ENCODE data around the gene PERCC1. TPM values are rescaled to one million over a fixed set of nuclear protein-coding genes. Genes with fewer than 3 reads are reported as not detected.

The PERCC1 gene
- total RNA-seq, 4 donors from 2014 or later, result 0.67 to 1.7 (median 1.6) TPM; not detected in 1

DNA sequence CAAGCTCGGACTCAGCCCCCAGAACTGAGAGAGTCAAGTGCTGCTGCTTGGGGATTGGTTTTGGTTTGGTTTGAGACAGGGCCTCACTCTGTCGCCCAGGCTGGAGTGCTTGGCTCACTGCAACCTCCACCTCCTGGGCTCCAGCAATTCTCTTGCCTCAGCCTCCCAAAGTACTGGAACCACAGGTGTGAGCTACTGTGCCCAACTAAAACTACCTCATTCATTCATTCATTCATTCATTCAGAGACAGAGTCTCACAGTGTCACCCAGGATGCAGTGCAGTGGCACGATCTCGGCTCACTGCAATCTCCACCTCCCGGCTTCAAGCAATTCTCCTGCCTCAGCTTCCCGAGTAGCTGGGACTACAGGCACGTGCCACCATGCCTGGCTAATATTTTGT lies 41.1 kb upstream of the PERCC1 start:
- Histone ChIP-seq H3K4me1 (no peaks in the 10 kb centered on the region), H3K9me3 (no peaks in the 10 kb centered on the region), H3K36me3 (peaks cover 41 to 46% of the 10 kb centered on the region in 2 donors), H3K4me3 (replicated peaks in 1 of 3) (no peak overlapping the region), H3K27ac (no peak overlapping the region), H3K27me3 (no peaks in the 10 kb centered on the region)
- 94 to 96% methylated on average over 5 to 7 of the region's 7 CpGs for WGBS, 2 donors
- DNase-seq, result no peak
- intact Hi-C loops (cut with DNase I), result no loop called here
- no peak for TF ChIP-seq POLR2A (IDR thresholded peaks at IDR 0.05)
- TF ChIP-seq, protein P1, sequence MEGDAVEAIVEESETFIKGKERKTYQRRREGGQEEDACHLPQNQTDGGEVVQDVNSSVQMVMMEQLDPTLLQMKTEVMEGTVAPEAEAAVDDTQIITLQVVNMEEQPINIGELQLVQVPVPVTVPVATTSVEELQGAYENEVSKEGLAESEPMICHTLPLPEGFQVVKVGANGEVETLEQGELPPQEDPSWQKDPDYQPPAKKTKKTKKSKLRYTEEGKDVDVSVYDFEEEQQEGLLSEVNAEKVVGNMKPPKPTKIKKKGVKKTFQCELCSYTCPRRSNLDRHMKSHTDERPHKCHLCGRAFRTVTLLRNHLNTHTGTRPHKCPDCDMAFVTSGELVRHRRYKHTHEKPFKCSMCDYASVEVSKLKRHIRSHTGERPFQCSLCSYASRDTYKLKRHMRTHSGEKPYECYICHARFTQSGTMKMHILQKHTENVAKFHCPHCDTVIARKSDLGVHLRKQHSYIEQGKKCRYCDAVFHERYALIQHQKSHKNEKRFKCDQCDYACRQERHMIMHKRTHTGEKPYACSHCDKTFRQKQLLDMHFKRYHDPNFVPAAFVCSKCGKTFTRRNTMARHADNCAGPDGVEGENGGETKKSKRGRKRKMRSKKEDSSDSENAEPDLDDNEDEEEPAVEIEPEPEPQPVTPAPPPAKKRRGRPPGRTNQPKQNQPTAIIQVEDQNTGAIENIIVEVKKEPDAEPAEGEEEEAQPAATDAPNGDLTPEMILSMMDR (IDR thresholded peaks at IDR 0.05), result no peak

DNA sequence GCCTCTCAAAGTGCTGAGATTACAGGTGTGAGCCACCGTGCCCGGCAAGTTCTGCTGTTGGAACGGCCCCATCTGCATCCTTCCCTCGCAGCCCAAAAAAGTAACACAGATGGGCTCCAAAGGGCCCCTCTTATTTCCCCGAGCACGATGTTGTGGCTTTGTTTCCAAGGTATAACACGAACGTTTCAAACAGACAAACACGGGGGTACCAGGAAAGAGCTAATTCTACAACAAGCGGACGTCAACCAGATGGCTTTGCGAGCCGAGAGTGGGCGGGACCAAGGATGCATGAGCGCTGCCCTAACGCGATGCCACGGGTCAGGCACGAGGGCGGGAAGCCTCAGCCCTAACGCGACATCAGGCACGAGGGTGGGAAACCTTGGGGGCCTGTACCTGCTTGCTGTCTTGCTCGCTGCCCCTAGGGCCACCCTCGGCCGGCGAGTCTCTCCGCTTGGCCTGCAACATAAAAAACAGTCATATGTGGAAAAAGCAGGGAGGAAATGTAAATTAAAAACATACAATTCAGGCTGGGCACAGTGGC lies 40.6 kb upstream of the PERCC1 start:
- WGBS, 2 donors, result 89% methylated on average over 28 of the region's 28 CpGs
- no peak for TF ChIP-seq POLR2A (IDR thresholded peaks at IDR 0.05)
- TF ChIP-seq, protein P1 (IDR thresholded peaks at IDR 0.05), result no peak
- Histone ChIP-seq H3K4me1 (no peaks in the 10 kb centered on the region), H3K27ac (no peak overlapping the region), H3K36me3 (peaks cover 40 to 42% of the 10 kb centered on the region in 2 donors), H3K9me3 (no peaks in the 10 kb centered on the region), H3K27me3 (no peaks in the 10 kb centered on the region), H3K4me3 (replicated peaks in 1 of 3) (no peak overlapping the region)
- intact Hi-C loops (cut with DNase I), result no loop called here
- no peak for DNase-seq

DNA sequence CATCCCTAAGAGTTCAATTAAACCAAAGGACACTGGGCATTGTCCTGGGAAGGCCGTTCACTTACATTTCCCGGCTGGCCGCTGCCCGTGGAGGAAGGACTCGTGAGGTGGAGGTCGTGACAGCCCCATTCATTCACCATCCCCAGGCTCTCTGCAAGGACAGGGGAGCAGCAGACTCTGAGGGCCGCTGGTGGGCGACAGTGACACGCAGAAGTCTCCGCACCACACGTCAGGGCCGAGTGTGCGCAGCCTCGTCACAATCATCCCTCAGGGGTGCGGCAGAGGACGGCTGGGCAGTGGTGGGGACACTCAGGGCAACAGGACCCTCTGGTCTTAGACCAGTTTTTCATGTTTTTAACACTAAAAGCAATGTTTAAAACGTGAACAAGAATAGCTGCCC lies 38.1 kb upstream of the PERCC1 start:
- peaks cover 40 to 42% of the 10 kb centered on the region in 2 donors for H3K36me3 ChIP-seq
- DNase-seq, result no peak
- no peak overlapping the region for H3K4me3 ChIP-seq (replicated peaks in 1 of 3)
- 93% methylated on average over 17 of the region's 17 CpGs for WGBS, 2 donors
- intact Hi-C loops (cut with DNase I), result no loop called here
- no peaks in the 10 kb centered on the region for H3K9me3 ChIP-seq
- H3K4me1 ChIP-seq, result no peaks in the 10 kb centered on the region
- H3K27me3 ChIP-seq, result no peaks in the 10 kb centered on the region
- TF ChIP-seq, protein P1 (IDR thresholded peaks at IDR 0.05), result no peak
- TF ChIP-seq POLR2A (IDR thresholded peaks at IDR 0.05), result no peak
- no peak overlapping the region for H3K27ac ChIP-seq

DNA sequence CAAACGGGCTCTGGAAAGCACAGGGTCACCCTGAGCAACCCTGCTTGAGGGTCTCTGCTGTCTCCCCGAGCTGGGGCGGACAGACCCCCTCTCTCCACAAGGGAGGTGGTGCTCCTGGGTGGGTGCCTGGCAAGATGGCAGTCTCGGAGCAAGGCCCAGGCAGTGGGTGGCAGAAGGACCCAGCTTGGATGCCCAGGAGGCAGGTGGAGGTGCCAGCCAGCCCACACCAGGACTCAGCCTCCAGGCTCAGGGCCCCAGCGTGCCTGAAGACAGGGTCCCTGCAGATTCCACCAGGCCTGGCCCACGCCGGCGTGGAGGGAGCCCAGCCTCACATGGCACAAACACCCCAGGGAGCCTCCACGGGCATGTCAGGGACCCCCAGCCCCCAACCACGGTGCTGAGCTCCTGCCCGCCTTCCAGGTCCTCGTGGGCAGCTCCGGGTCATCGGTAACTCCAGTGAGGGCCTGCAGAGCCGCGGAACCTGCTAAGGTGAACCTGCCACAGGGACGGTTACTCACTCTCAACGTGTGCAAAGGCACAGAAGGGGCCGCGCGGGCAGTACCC lies 37.2 kb upstream of the PERCC1 start:
- Histone ChIP-seq H3K9me3 (no peaks in the 10 kb centered on the region), H3K36me3 (peaks cover 38 to 42% of the 10 kb centered on the region in 2 donors), H3K4me1 (no peaks in the 10 kb centered on the region), H3K27me3 (no peaks in the 10 kb centered on the region), H3K4me3 (replicated peaks in 1 of 3) (no peak overlapping the region), H3K27ac (no peak overlapping the region)
- no peak for DNase-seq
- intact Hi-C loops (cut with DNase I), result no loop called here
- TF ChIP-seq POLR2A (IDR thresholded peaks at IDR 0.05), result no peak
- TF ChIP-seq, protein P1 (IDR thresholded peaks at IDR 0.05), result no peak
- 97 to 99% methylated on average over 13 to 17 of the region's 21 CpGs for WGBS, 2 donors

DNA sequence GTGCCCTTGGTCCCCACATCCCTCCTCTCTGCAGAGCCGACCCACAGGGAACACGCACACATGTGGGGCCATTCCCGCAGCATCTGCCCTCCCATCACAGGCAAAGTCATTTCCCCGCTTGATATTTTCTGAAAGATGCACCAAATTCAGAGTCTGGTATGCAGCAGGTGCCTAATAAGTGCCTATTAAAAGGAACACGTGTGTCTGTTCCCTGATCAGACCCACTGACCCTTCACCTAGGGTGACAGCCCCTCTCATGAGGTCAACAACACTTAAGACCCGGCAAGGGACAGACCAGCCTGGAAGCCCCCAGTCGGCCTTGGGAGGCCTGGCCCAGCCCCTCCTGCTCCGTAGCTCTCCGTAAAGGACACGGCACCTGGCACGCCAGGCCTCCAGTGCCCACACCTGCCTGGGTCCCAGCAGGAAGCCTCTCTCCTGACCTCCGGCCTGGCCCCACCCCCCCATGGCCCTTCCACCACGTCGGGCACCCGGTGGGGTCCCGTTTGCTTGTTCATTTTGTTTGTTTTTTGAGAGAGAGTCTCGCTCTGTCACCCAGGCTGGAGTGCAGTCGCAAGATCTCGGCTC lies 36.4 kb upstream of the PERCC1 start:
- Histone ChIP-seq H3K4me3 (replicated peaks in 1 of 3) (no peak overlapping the region), H3K36me3 (peaks cover 38 to 44% of the 10 kb centered on the region in 2 donors), H3K27ac (no peak overlapping the region), H3K27me3 (no peaks in the 10 kb centered on the region), H3K9me3 (no peaks in the 10 kb centered on the region), H3K4me1 (no peaks in the 10 kb centered on the region)
- no peak for TF ChIP-seq POLR2A (IDR thresholded peaks at IDR 0.05)
- TF ChIP-seq, protein P1 (IDR thresholded peaks at IDR 0.05), result no peak
- intact Hi-C loops (cut with DNase I), result no loop called here
- WGBS, 2 donors, result 91 to 93% methylated on average over 5 to 19 of the region's 19 CpGs
- no peak for DNase-seq
